Left lobe of liver (tissue), 2 donors: ENCODE results near the gene CRYGN. TPM values are rescaled to one million over a fixed set of nuclear protein-coding genes. Genes with fewer than 3 reads are reported as not detected.

ENCODE experiments used
- ATAC-seq: fragments of 200-7000 bp; cut with Tn5 transposase; one replicate; pipeline ENCODE4 v1.9.1; 2020; ENCODE audit warnings: mild to moderate bottlenecking, moderate library complexity
- DNase-seq: peaks from one replicate; pipeline ENCODE4 v3.0.0-alpha.2; 2020; ENCODE audit warnings: low spot score
- total RNA-seq: library from RNA; stranded (reverse); gene quantifications from one replicate; pipeline ENCODE4 v1.2.1, GENCODE V29; 2021
- donor health status: DM: no; HTN: no; CAD: no; lungs with moderate emphysema.
- donor health status: DM: no; HTN: yes; CAD: no.

CRYGN gene
- total RNA-seq, 1 donor from 2014 or later, result not detected

- ATAC-seq (no peak), DNase-seq (no peak)
Measured at GRCh38 chr7:151440799-151441445, 981 bp upstream of the CRYGN start.

GRCh38 chr7:151438864-151439601, 908 bp downstream of the CRYGN start:
- DNase-seq (no peak), ATAC-seq (no peak)

GRCh38 chr7:151437866-151438516, 1.9 kb downstream of the CRYGN start:
- ATAC-seq, result no peak
- no peak for DNase-seq

- DNase-seq, result no peak
- no peak for ATAC-seq
Measured at GRCh38 chr7:151437159-151437553, 2.8 kb downstream of the CRYGN start.

- ATAC-seq (no peak), DNase-seq (no peak)
Measured at GRCh38 chr7:151436446-151437158, 3.3 kb downstream of the CRYGN start.

- ATAC-seq (no peak), DNase-seq (no peak)
Measured at GRCh38 chr7:151435971-151436370, 4.0 kb downstream of the CRYGN start.

- no peak for DNase-seq
- no peak for ATAC-seq
Measured at GRCh38 chr7:151435103-151435916, 4.6 kb downstream of the CRYGN start.

GRCh38 chr7:151434549-151434948, 5.4 kb downstream of the CRYGN start:
- no peak for ATAC-seq
- DNase-seq, result no peak

GRCh38 chr7:151433721-151434400, 6.1 kb downstream of the CRYGN start:
- no peak for DNase-seq
- ATAC-seq, result no peak

- DNase-seq, result no peak
Measured at GRCh38 chr7:151432658-151433521, 7.1 kb downstream of the CRYGN start.

GRCh38 chr7:151431768-151432311, 8.1 kb downstream of the CRYGN start:
- DNase-seq (no peak), ATAC-seq (no peak)

More at GRCh38 chr7:151432658-151433521, 7.1 kb downstream of the CRYGN start:
- ATAC-seq, result no peak

GRCh38 chr7:151431281-151431767, 8.6 kb downstream of the CRYGN start:
- DNase-seq (no peak), ATAC-seq (no peak)

GRCh38 chr7:151430391-151431205, 9.3 kb downstream of the CRYGN start:
- DNase-seq (no peak), ATAC-seq (no peak)

GRCh38 chr7:151429560-151430331, 10.2 kb downstream of the CRYGN start:
- peak; percentile 32 for ATAC-seq
- no peak for DNase-seq

- ATAC-seq (no peak), DNase-seq (no peak)
Measured at GRCh38 chr7:151429237-151429559, 10.7 kb downstream of the CRYGN start.

- no peak for DNase-seq
- ATAC-seq, result peak; percentile 12
Measured at GRCh38 chr7:151428378-151429236, 11.3 kb downstream of the CRYGN start.
